Nephron progenitor cell (in vitro differentiated cells): ENCODE results near the gene VPS25.
"Not testable (repeated sequence)": the region's sequence is repeated elsewhere in the genome, so short reads cannot be mapped to it uniquely, and the experiment has no call there.

Experiments used
- DNase-seq: peaks from one replicate; pipeline ENCODE4 v3.0.0; 2021
- H3K27ac Mint-ChIP-seq: 2 replicates; pipeline ENCODE4 v1.8.0; 2021; ENCODE audit warnings: mild to moderate bottlenecking, moderate library complexity, mixed read lengths
- H3K27me3 Mint-ChIP-seq: 2 replicates; pipeline ENCODE4 v1.8.0; 2021; ENCODE audit warnings: mild to moderate bottlenecking, low read depth, mixed read lengths; ENCODE audit not compliant: poor library complexity
- H3K36me3 Mint-ChIP-seq: 2 replicates; pipeline ENCODE4 v1.8.0; 2021; ENCODE audit warnings: low read depth, mixed read lengths
- H3K4me1 Mint-ChIP-seq: 2 replicates; pipeline ENCODE4 v1.8.0; 2021; ENCODE audit warnings: mixed read lengths
- H3K4me3 Mint-ChIP-seq: 2 replicates; pipeline ENCODE4 v1.8.0; 2021; ENCODE audit warnings: mild to moderate bottlenecking, moderate library complexity, mixed read lengths
- H3K9me3 Mint-ChIP-seq: 2 replicates; pipeline ENCODE4 v1.8.0; 2021; ENCODE audit warnings: mild to moderate bottlenecking, moderate library complexity, mixed read lengths
- CTCF ChIP-seq: fragments of 200-600 bp; sonication (generic); IDR thresholded peaks from 2 replicates; pipeline ENCODE4 v1.5.0; 2021; ENCODE audit warnings: antibody characterized with exemption

Gene VPS25

GRCh38 chr17:42766124-42766523, 7.1 kb upstream of the VPS25 start:
- H3K4me1 Mint-ChIP-seq, result peaks cover 40% of the 10 kb centered on the region
- H3K27ac Mint-ChIP-seq, result no peak overlapping the region
- H3K9me3 Mint-ChIP-seq, result no peaks in the 10 kb centered on the region
- H3K4me3 Mint-ChIP-seq, result no peak overlapping the region
- DNase-seq, result no peak
- no peaks in the 10 kb centered on the region for H3K36me3 Mint-ChIP-seq
- TF ChIP-seq CTCF, result no peak
- H3K27me3 Mint-ChIP-seq, result peaks cover 37% of the 10 kb centered on the region

- TF ChIP-seq CTCF, result no peak
- Mint-ChIP-seq H3K4me3 (no peak overlapping the region), H3K27ac (no peak overlapping the region), H3K27me3 (peaks cover 33% of the 10 kb centered on the region), H3K4me1 (peaks cover 38% of the 10 kb centered on the region), H3K36me3 (no peaks in the 10 kb centered on the region), H3K9me3 (no peaks in the 10 kb centered on the region)
- DNase-seq, result no peak
These were observed 5.7 kb upstream of the VPS25 start for GRCh38 chr17:42767512-42767911.

GRCh38 chr17:42768006-42768405, 5.2 kb upstream of the VPS25 start:
- not testable (repeated sequence) for H3K36me3 Mint-ChIP-seq, H3K27ac Mint-ChIP-seq, DNase-seq, H3K4me3 Mint-ChIP-seq, H3K9me3 Mint-ChIP-seq
- Mint-ChIP-seq H3K27me3 (peaks cover 28% of the 10 kb centered on the region), H3K4me1 (peaks cover 38% of the 10 kb centered on the region)

GRCh38 chr17:42769964-42770363, 3.3 kb upstream of the VPS25 start:
- H3K36me3 Mint-ChIP-seq, H3K4me3 Mint-ChIP-seq, H3K9me3 Mint-ChIP-seq, H3K27ac Mint-ChIP-seq, DNase-seq: not testable (repeated sequence)
- Mint-ChIP-seq H3K27me3 (peaks cover 27% of the 10 kb centered on the region), H3K4me1 (peaks cover 48% of the 10 kb centered on the region)

- no peaks in the 10 kb centered on the region for H3K9me3 Mint-ChIP-seq
- peaks cover 15% of the 10 kb centered on the region for H3K36me3 Mint-ChIP-seq
- H3K4me1 Mint-ChIP-seq, result peaks cover 45% of the 10 kb centered on the region
- peak overlapping the region; percentile 100 for H3K4me3 Mint-ChIP-seq
- H3K27me3 Mint-ChIP-seq, result peaks cover 16% of the 10 kb centered on the region
- H3K27ac Mint-ChIP-seq, result peak overlapping the region; percentile 98
- DNase-seq, result no peak
- no peak for TF ChIP-seq CTCF
These were observed 332 bp upstream of the VPS25 start for GRCh38 chr17:42772945-42773289.

GRCh38 chr17:42774066-42774745, 957 bp downstream of the VPS25 start:
- Mint-ChIP-seq H3K9me3 (no peaks in the 10 kb centered on the region), H3K4me1 (peaks cover 35% of the 10 kb centered on the region), H3K27me3 (peaks cover 5% of the 10 kb centered on the region), H3K36me3 (peaks cover 15% of the 10 kb centered on the region), H3K27ac (peak overlapping the region; percentile 98), H3K4me3 (peak overlapping the region; percentile 100)
- TF ChIP-seq CTCF, result no peak
- DNase-seq, result no peak

GRCh38 chr17:42775534-42776098, 2.4 kb downstream of the VPS25 start:
- Mint-ChIP-seq H3K4me1 (peaks cover 45% of the 10 kb centered on the region), H3K27ac (no peak overlapping the region), H3K9me3 (no peaks in the 10 kb centered on the region), H3K27me3 (peaks cover 5% of the 10 kb centered on the region), H3K4me3 (peak overlapping the region; percentile 100), H3K36me3 (peaks cover 15% of the 10 kb centered on the region)
- no peak for DNase-seq
- no peak for TF ChIP-seq CTCF
